GM18499 (cell line): ENCODE measurements around the gene NPAS1.

ENCODE experiments used
- ATAC-seq: cut with Tn5 transposase; IDR thresholded peaks from one replicate; pipeline ENCODE4 v1.9.1; 2021; ENCODE audit warnings: moderate number of reproducible peaks; ENCODE audit not compliant: insufficient read depth, unreplicated experiment

Gene NPAS1, protein sequence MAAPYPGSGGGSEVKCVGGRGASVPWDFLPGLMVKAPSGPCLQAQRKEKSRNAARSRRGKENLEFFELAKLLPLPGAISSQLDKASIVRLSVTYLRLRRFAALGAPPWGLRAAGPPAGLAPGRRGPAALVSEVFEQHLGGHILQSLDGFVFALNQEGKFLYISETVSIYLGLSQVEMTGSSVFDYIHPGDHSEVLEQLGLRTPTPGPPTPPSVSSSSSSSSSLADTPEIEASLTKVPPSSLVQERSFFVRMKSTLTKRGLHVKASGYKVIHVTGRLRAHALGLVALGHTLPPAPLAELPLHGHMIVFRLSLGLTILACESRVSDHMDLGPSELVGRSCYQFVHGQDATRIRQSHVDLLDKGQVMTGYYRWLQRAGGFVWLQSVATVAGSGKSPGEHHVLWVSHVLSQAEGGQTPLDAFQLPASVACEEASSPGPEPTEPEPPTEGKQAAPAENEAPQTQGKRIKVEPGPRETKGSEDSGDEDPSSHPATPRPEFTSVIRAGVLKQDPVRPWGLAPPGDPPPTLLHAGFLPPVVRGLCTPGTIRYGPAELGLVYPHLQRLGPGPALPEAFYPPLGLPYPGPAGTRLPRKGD

GRCh38 chr19:47019431-47020041 is at the start of gene NPAS1:
Gene NPAS1 (plus strand): TSS chr19:47019837. CDS start chr19:47021048, 1,211 bp downstream.
- ATAC-seq = no peak

GRCh38 chr19:46970815-46971214 is 48.8 kb upstream of the NPAS1 start:
- no peak for ATAC-seq

DNA sequence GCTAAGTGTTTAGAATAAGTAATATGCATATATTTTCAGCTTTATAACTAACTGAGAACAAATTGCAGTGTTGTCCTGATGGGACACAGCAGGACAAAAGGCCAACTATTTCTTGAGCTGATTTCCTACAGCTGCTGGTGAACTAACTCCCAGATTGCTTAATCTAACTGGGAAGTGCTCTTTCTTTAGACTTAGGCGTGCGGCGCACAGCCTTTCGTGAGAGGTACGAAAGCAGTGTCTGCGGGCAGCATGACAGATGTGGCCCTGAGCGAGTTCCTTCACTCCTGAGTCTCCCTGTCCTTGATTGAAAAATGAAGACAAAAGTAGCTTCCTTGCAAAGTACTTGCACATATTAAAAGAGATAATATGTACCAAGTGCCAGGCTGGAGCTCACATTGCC is 47.3 kb upstream of the NPAS1 start:
- ATAC-seq = no peak

DNA sequence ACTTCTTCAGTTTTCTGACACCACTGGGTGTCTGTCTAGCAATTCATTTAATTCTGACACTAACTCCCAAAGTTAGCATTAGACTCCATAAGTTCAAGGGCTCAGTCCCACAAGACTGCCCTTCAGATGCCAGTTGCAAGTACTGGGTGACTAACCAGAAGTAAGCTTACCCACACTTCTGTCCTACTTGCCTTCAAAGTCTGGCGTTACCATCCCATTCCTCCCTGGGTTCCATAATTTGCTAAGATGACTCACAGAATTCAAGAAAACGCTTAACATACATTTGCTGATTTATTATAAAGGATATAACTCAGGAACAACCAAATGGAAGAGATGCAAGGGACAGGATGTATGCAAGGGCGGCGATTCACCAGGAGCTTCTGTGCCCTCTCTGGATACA is 45.5 kb upstream of the NPAS1 start:
- no peak for ATAC-seq

GRCh38 chr19:46975011-46975924 is 44.4 kb upstream of the NPAS1 start:
- no peak for ATAC-seq

- ATAC-seq = no peak
Observed at GRCh38 chr19:46975925-46976782, 43.5 kb upstream of the NPAS1 start.

DNA sequence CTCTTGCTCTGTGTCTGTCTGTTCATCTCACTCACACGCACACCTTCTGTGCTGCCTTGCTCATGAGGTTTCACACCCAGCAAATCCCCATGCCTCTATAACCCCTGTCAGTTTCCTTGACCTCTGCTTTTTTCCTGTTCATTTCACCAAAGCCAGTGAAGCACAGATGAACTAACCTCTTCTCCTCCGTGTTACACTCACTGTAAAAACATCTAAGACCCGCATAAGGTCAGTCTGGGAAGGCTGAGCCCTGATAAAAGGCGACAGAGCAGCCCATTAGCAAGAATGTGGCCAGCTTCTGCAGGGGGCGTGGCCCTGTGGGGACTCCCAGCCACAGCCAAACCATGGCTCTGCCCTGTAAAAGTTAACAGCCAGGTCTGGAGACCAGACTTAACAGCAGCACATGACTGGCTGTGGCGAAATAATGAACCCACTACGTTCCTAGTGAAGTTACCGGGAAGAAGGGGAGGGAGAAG is 42.8 kb upstream of the NPAS1 start:
- ATAC-seq = no peak

DNA sequence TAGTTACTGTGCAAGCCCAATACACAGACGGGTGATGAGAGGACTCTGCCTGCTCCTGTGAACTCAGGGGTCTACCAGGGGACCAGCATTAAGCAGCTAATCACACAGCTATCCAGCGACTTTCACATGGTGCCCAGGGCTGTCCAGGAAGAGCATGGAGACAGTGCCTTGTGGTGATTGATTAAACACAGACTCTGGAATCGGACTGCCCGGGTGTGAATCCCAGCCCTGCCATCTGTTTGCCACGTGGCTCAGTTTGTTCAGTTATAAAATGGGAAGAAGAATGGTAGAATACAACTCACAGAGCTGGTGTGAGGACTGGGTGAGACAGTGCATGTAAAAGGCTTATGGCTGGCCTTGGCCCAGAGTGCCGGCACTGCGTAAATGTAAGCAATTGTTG is 42.1 kb upstream of the NPAS1 start:
- no peak for ATAC-seq

GRCh38 chr19:46978171-46978869 is 41.3 kb upstream of the NPAS1 start:
- no peak for ATAC-seq

- ATAC-seq = no peak
Observed at GRCh38 chr19:46979126-46980105, 40.2 kb upstream of the NPAS1 start.

DNA sequence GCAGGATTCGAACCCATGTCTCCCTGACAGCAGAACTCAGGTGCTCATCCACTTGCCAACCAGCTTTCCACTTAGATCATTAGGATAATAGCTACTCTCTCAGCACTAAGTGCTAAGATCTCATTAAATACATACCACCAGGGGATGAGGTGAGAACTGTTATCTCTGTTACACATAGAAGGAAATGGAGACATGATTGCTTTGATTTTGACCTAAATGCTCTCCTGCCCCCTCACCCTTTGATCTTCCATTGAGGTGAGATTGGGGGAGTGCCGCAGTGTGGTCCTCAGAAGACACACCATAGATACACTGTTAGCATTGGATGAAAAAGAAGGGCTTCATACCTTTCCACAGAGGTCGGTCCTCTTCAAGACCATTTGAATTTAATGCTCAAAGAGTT is 38.9 kb upstream of the NPAS1 start:
- no peak for ATAC-seq

- ATAC-seq = no peak
Observed at GRCh38 chr19:46981286-46981945, 38.2 kb upstream of the NPAS1 start.

DNA sequence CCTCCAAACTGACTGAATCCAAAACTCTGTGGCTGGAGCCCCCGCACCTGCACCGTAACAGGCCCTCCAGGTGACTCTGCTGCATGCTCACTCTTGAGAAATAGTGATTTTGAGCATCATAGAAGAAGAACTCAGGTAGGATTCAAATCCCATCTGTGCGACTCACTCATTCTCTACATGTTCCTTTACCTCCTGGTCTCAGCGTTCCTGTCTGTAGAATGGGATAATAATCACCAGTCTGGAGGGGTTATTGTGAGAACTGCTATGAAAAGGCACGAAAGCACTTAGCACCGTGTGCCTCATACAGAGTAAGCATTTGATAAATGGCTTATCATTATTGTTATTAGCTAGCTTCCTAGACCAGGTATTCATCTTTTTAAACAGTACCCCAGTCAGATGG is 36.5 kb upstream of the NPAS1 start:
- ATAC-seq = no peak

DNA sequence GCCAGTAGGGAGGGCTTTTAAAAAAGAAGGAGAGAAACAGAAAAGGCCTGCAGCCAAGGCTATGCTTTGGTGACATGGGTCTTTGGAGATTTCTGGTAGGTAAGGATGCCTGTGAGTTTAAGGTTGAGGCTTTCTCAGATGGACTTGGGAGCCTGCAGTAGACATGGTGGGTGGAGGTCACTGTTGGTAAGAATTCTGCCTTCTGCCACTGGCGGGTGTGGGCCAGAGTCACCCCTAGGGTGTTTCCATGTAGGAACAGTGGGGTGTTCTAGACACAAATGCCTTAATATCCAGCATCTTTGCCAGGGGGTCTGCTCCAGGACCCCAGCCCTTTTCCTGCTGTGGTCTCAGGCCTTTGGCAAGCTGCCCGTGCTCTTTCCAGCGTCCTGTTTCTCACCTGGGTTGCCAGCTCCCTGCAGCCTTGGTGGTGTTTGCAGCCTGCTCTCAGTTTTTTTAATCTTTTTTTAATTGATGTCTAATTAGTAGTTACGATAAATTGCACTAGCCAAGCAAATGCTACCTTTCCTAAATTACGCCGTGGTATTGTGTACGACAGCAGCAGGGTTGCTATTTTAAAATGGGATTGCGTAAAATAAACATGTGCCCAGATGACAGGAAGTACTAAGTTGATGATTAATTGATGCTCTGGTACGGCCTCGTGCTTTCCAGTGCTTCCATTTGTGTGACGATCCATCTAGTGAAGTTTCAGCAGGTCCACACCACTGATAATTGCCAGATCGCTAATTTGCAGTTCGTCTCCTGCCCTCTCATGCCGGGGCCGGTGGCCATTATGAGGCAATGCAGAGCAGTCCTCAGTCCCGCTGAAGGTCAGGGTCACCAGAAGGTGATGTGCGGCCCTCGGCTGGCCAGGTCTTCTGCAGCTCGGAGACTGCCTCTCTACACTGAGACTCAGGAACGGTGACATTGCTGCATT is 35.3 kb upstream of the NPAS1 start:
- ATAC-seq = no peak

DNA sequence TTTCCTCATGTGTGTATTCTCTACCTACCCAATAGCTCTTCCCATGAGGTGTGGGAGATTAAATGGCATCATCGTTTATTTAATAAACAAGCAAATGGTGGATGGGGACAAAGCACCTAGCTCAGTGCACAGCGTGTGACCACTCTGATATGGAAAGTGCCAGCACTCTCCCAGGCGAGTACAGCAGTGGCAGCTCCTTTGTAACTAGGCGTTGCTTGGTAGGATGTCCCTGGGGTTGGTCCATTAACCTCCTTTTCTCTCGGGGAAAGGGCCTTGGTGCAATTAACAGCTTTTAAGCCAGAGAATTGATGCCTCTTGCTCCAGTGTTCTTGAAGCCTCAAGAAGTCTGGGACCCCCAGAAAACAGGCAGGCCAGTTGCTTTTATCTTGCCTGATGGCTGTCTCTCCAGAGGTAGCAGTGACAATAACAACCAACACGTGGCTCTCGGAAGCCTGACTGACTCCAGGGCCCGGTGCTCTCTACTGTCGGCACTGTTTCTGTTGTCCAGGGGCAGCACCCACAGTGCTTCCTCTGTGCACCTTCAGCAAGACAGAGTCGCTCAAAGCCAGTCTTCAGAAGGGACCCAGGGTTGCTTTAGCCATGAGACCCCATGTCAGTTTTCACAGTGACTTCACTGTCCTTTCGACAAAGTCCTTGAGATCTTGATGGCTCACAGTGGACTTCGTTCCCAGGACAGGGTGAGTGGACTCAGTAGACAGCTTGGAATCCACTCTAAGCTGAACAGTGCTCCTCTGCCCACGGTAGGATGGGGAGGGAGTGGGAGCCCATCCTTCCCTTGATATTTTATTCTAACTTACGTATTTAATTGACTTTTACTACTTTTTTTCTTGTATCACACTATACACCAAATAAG is 33.9 kb upstream of the NPAS1 start:
- no peak for ATAC-seq
